K562 (cell line): Measurements from ENCODE around the gene TRIM3. TPM values are rescaled to one million over a fixed set of nuclear protein-coding genes. Genes with fewer than 3 reads are reported as not detected.

Source experiments
- CREM ChIP-seq: IDR thresholded peaks from 2 replicates; pipeline ENCODE4 v1.6.1; 2014; ENCODE audit warnings: antibody characterized with exemption, low read depth
- HIVEP1 ChIP-seq: fragments of 250-450 bp; sonication (Bioruptor Pico); IDR thresholded peaks from 2 replicates; pipeline ENCODE4 v1.4.0; 2020; ENCODE audit warnings: mild to moderate bottlenecking
- NFATC3 ChIP-seq: fragments of 450-650 bp; IDR thresholded peaks from 2 replicates; pipeline ENCODE4 v1.6.1; 2017; ENCODE audit warnings: mild to moderate bottlenecking
- SIX5 ChIP-seq, 2 experiments: IDR thresholded peaks; 2 replicates each; pipeline ENCODE4 v1.6.1; 2011; ENCODE audit warnings: low read length in 2 of 2, borderline replicate concordance in 1 of 2, low read depth in 1 of 2, mild to moderate bottlenecking in 1 of 2, moderate library complexity in 1 of 2; ENCODE audit not compliant: insufficient read depth in 1 of 2
- SP1 ChIP-seq: sonication (generic); formaldehyde crosslinking; IDR thresholded peaks from 2 replicates; pipeline ENCODE4 v1.8.1; 2022; ENCODE audit warnings: mild to moderate bottlenecking, missing genetic modification reagents
- VEZF1 ChIP-seq: fragments of 200-800 bp; sonication (Bioruptor generic); IDR thresholded peaks from 2 replicates; pipeline ENCODE4 v1.6.1; 2017; ENCODE audit warnings: missing genetic modification characterization, missing compliant biosample characterization
- ZBTB43 ChIP-seq: sonication (generic); formaldehyde crosslinking; IDR thresholded peaks from 2 replicates; pipeline ENCODE4 v1.8.0; 2023; ENCODE audit warnings: mild to moderate bottlenecking, missing genetic modification reagents
- ZBTB7A ChIP-seq: IDR thresholded peaks from 2 replicates; pipeline ENCODE4 v1.6.1; 2011; ENCODE audit warnings: low read depth, mild to moderate bottlenecking, low read length, moderate library complexity, borderline replicate concordance; ENCODE audit not compliant: control insufficient read depth
- ZFPM2 ChIP-seq: fragments of 250-450 bp; sonication (Bioruptor Pico); IDR thresholded peaks from 2 replicates; pipeline ENCODE4 v1.5.1; 2022; ENCODE audit warnings: mild to moderate bottlenecking
- ZNF165 ChIP-seq: fragments of 250-450 bp; sonication (Bioruptor Pico); IDR thresholded peaks from 2 replicates; pipeline ENCODE4 v1.4.0; 2020; ENCODE audit warnings: borderline replicate concordance
- ZNF318 ChIP-seq, 2 experiments: fragments of 450-650 bp; IDR thresholded peaks; 2 replicates each; pipeline ENCODE4 v1.6.1; 2016; ENCODE audit warnings: mild to moderate bottlenecking in 2 of 2, borderline replicate concordance in 1 of 2, low read depth in 1 of 2, moderate library complexity in 1 of 2
- polyA plus RNA-seq, 8 experiments: library from polyadenylated mRNA; depleted of rRNA in 4 of 8; stranded (reverse) in 5 of 8; unstranded in 3 of 8; fragments of >200 nt; fragmentation: Nextera tagmentation in 2 of 8; fragmentation: Illumina TruSeq in 1 of 8; extraction: Ambion mirVana in 2 of 8; extraction: Trizol in 1 of 8; gene quantifications; 2 replicates each; pipeline versions ENCODE4 v1.2.1 to v1.2.3, GENCODE V29; 2011 to 2014; ENCODE audit warnings: inconsistent platforms in 1 of 8, missing spikeins in 1 of 8
- total RNA-seq, 7 experiments: library from RNA; depleted of rRNA in 6 of 7; stranded (reverse); fragments of >200 nt in 6 of 7; fragmentation: Illumina TruSeq in 2 of 7; extraction: Trizol in 2 of 7; gene quantifications; 2 replicates each; pipeline versions ENCODE4 v1.2.1 to v1.2.3, GENCODE V29; 2011 to 2021; ENCODE audit warnings: low replicate concordance in 1 of 7

TRIM3 gene
- total and polyA plus RNA-seq, 9 of the 15 experiments (the other 6 are each of a cell fraction or from before 2014, with no cell fraction given), result 0.45 to 9.2 (median 4.7) TPM

DNA sequence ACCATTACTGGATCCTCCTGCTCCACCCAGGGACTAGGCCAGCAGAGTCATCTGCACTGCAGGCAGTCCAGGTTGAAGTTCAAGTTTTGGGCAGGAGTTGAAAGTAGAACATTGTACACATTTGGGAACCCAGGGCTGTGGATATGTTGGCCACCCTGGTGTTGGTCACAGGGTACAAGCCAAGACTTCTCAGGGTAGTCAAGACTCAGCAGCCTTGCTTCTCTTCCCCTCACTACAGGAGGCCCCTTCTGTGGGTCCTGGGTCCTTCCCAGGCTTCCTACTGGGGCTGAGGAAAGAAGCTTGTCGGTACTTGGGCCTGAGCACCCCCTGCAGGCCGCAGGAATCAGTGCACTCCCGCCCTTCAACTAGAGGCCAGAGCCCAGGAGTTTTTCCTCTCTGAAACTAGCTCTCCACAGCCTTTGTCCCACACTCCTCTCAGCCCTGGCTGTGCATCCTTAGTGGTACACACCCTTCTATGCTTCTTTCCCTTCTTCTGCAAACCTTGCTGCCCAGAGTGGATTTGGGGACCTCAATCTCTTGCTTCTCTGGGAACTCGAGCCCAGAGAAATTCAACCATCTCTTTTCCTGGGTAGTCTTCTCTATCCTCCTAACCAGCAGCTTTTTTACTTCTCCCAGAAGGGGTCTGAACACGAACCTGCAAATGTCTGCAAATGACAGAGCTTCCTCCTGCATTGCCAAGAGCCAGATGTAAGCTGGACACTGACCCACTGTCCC is 30.3 kb downstream of the TRIM3 start (continued):
- TF ChIP-seq ZBTB7A (no peak), ZNF318 (IDR thresholded peaks at IDR 0.05; ENCODE audit: borderline replicate concordance in 1 of 2, low read depth in 1 of 2) (no peak), HIVEP1 (no peak), ZBTB43 (CRISPR knock-in tag) (no peak), CREM (0 out of 2 replicates have a peak, but pooled peaks have one; percentile 17), NFATC3 (no peak), ZNF165 (CRISPR knock-in tag) (no peak), VEZF1 (no peak), SP1 (CRISPR knock-in tag) (no peak), ZFPM2 (CRISPR knock-in tag) (no peak), SIX5 (IDR thresholded peaks at IDR 0.05; ENCODE audit: borderline replicate concordance in 1 of 2, insufficient read depth in 1 of 2, low read depth in 1 of 2, low read length in 2 of 2) (no peak)
